Spleen (tissue), 11 donors: ENCODE results near the gene GPR156. TPM values are rescaled to one million over a fixed set of nuclear protein-coding genes. Genes with fewer than 3 reads are reported as not detected.

Source experiments
- DNase-seq: peaks from one replicate; pipeline ENCODE4 v3.0.0-alpha.2; 2020
- H3K27ac ChIP-seq, 8 donors: fragments of 200-600 bp; sonication (generic) in 7 of 8; 1 replicate in 4 of 8; 2 replicates in 4 of 8; pipeline versions ENCODE4 v1.5.0 to v1.8.0; 2016 to 2021; ENCODE audit warnings: inconsistent platforms in 4 of 8, mild to moderate bottlenecking in 4 of 8, moderate library complexity in 1 of 8
- H3K27me3 ChIP-seq, 7 donors: fragments of 200-600 bp; sonication (generic) in 6 of 7; replicated peaks in 1 of 7; 1 replicate in 4 of 7; 2 replicates in 3 of 7; pipeline versions ENCODE4 v1.5.0 to v1.8.0; 2016 to 2021; ENCODE audit warnings: inconsistent platforms in 3 of 7, mild to moderate bottlenecking in 1 of 7
- H3K36me3 ChIP-seq, 6 donors: fragments of 200-600 bp; sonication (generic) in 5 of 6; 1 replicate in 4 of 6; 2 replicates in 2 of 6; pipeline versions ENCODE4 v1.5.0 to v1.8.0; 2016 to 2021; ENCODE audit warnings: inconsistent platforms in 2 of 6
- H3K4me1 ChIP-seq, 6 donors: fragments of 200-600 bp; sonication (generic) in 5 of 6; 1 replicate in 3 of 6; 2 replicates in 3 of 6; pipeline versions ENCODE4 v1.5.0 to v1.8.0; 2016 to 2021; ENCODE audit warnings: inconsistent platforms in 3 of 6
- H3K4me3 ChIP-seq, 8 donors: fragments of 200-600 bp; sonication (generic) in 7 of 8; 1 replicate in 4 of 8; 2 replicates in 4 of 8; pipeline versions ENCODE4 v1.5.0 to v1.8.0; 2016 to 2021; ENCODE audit warnings: inconsistent platforms in 4 of 8, mild to moderate bottlenecking in 4 of 8, moderate library complexity in 2 of 8
- H3K9me3 ChIP-seq, 8 donors: fragments of 200-600 bp; sonication (generic) in 7 of 8; 1 replicate in 4 of 8; 2 replicates in 4 of 8; pipeline versions ENCODE4 v1.5.0 to v1.8.0; 2016 to 2021; ENCODE audit warnings: inconsistent platforms in 4 of 8
- CTCF ChIP-seq, 11 experiments: fragments of 200-600 bp in 7 of 11; fragments of 450-650 bp in 4 of 11; sonication (generic) in 4 of 11; IDR thresholded peaks in 8 of 11; conservative IDR thresholded peaks in 3 of 11; 1 replicate in 7 of 11; 2 replicates in 4 of 11; pipeline versions ENCODE4 v1.4.0 to v1.8.0; 2016 to 2021; ENCODE audit warnings: antibody characterized with exemption in 11 of 11, inconsistent platforms in 4 of 11, mild to moderate bottlenecking in 1 of 11
- POLR2A ChIP-seq, 3 donors: fragments of 450-650 bp; IDR thresholded peaks; one replicate each; pipeline ENCODE4 v1.5.1; 2017; ENCODE audit warnings: antibody characterized with exemption in 3 of 3, mild to moderate bottlenecking in 1 of 3
- POLR2AphosphoS5 ChIP-seq, 3 donors: sonication (generic); formaldehyde crosslinking; IDR thresholded peaks; one replicate each; pipeline ENCODE4 v1.5.1; 2017; ENCODE audit warnings: antibody characterized with exemption in 3 of 3
- WGBS, 5 donors: extraction: QIAGEN DNeasy Blood & Tissue Kit in 3 of 5; methylation state at CpG; one replicate each; pipeline versions ENCODE4 v1.1.5 to v1.1.7; 2013 to 2018; 5-methylcytosine and 5-hydroxymethylcytosine counted together
- intact Hi-C: fragments of 100-400 bp; cut with DNase I; formaldehyde crosslinking; loops from one replicate; pipeline ENCODE4 v1.15.0; 2023; ENCODE audit warnings: low total_unique reads
- polyA plus RNA-seq, 3 donors: library from polyadenylated mRNA; stranded (reverse); fragments of 200-250 nt; gene quantifications; one replicate each; pipeline ENCODE4 v1.2.1, GENCODE V29; 2013
- total RNA-seq, 7 donors: library from RNA; depleted of rRNA in 3 of 7; stranded (reverse); fragments of >200 nt in 3 of 7; fragmentation: NEBNext Ultra II Directional in 4 of 7; extraction: Animal tissue kit (Norgen Biotek cat#: 25700) in 4 of 7; gene quantifications; one replicate each; pipeline versions ENCODE4 v1.1.0 to v1.2.1, GENCODE V29; 2016 to 2021
- donor health status: healthy with polysubstance abuse.
- donor health status: DM: no; HTN: no; CAD: no; lungs with moderate emphysema.
- donor health status: DM: no; HTN: no; CAD: no.
- donor health status: Bipolar disorder and iron deficiency.
- donor health status: healthy.
- donor health status: DM: no; HTN: no; CAD: no.
- donor health status: DM: yes; HTN: yes; CAD: no.

GPR156 gene
- total and polyA plus RNA-seq, 10 donors: 0.03 to 0.41 (median 0.18) TPM; not detected in 4

- Histone ChIP-seq H3K36me3 (no peaks in the 10 kb centered on the region), H3K4me3 (no peak overlapping the region), H3K4me1 (peaks cover 0 to 12% (median 0%) of the 10 kb centered on the region in 6 donors), H3K27me3 (no peaks in the 10 kb centered on the region), H3K27ac (peak overlapping the region in 1 of 8 donors; percentile 11), H3K9me3 (no peaks in the 10 kb centered on the region)
- DNase-seq: no peak
- 47 to 80% (median 56%) methylated on average over 6 of the region's 6 CpGs for WGBS, 5 donors
- intact Hi-C loops: loop anchor here (10.0 kb wide), 1 partner anchor 72 kb away; no protein-coding TSS in a partner anchor
- TF ChIP-seq CTCF (IDR thresholded peaks at IDR 0.05 in 8 of 11, conservative IDR thresholded peaks at IDR 0.05 in 3 of 11) (no peak), POLR2A (IDR thresholded peaks at IDR 0.05) (no peak), POLR2AphosphoS5 (IDR thresholded peaks at IDR 0.05) (no peak)
Measured at GRCh38 chr3:120177151-120177550, 107.9 kb downstream of the GPR156 start.

- WGBS, 5 donors: 83 to 100% (median 85%) methylated on average over 1 to 3 of the region's 3 CpGs
- TF ChIP-seq CTCF (IDR thresholded peaks at IDR 0.05 in 8 of 11, conservative IDR thresholded peaks at IDR 0.05 in 3 of 11) (no peak), POLR2A (IDR thresholded peaks at IDR 0.05) (no peak), POLR2AphosphoS5 (IDR thresholded peaks at IDR 0.05) (no peak)
- H3K27me3 ChIP-seq: no peaks in the 10 kb centered on the region
- H3K27ac ChIP-seq: no peak overlapping the region
- H3K9me3 ChIP-seq: no peaks in the 10 kb centered on the region
- no peak for DNase-seq
- H3K36me3 ChIP-seq: no peaks in the 10 kb centered on the region
- no peak overlapping the region for H3K4me3 ChIP-seq
- peaks cover 0 to 12% (median 0%) of the 10 kb centered on the region in 6 donors for H3K4me1 ChIP-seq
- intact Hi-C loops: loop anchor here (10.0 kb wide), 1 partner anchor 70 kb away; no protein-coding TSS in a partner anchor
Measured at GRCh38 chr3:120174811-120175539, 110.0 kb downstream of the GPR156 start.

- no peak overlapping the region for H3K27ac ChIP-seq
- intact Hi-C loops: loop anchor here (10.0 kb wide), 1 partner anchor 68 kb away; no protein-coding TSS in a partner anchor
- H3K9me3 ChIP-seq: no peaks in the 10 kb centered on the region
- H3K27me3 ChIP-seq: no peaks in the 10 kb centered on the region
- WGBS, 5 donors: 92 to 99% (median 95%) methylated on average over 6 of the region's 6 CpGs
- no peak for DNase-seq
- H3K4me1 ChIP-seq: peaks cover 0 to 12% (median 0%) of the 10 kb centered on the region in 6 donors
- no peak for TF ChIP-seq POLR2AphosphoS5 (IDR thresholded peaks at IDR 0.05)
- no peak for TF ChIP-seq POLR2A (IDR thresholded peaks at IDR 0.05)
- no peak for TF ChIP-seq CTCF (IDR thresholded peaks at IDR 0.05 in 8 of 11, conservative IDR thresholded peaks at IDR 0.05 in 3 of 11)
- no peaks in the 10 kb centered on the region for H3K36me3 ChIP-seq
- H3K4me3 ChIP-seq: no peak overlapping the region
Measured at GRCh38 chr3:120173056-120173675, 111.9 kb downstream of the GPR156 start.

- DNase-seq: no peak
- H3K27ac ChIP-seq: no peak overlapping the region
- TF ChIP-seq POLR2AphosphoS5 (IDR thresholded peaks at IDR 0.05) (no peak), CTCF (IDR thresholded peaks at IDR 0.05 in 8 of 11, conservative IDR thresholded peaks at IDR 0.05 in 3 of 11) (no peak), POLR2A (IDR thresholded peaks at IDR 0.05) (no peak)
- H3K4me3 ChIP-seq: no peak overlapping the region
- intact Hi-C loops: loop anchor here (10.0 kb wide), 1 partner anchor 67 kb away; no protein-coding TSS in a partner anchor
- WGBS, 5 donors: 57 to 68% (median 64%) methylated on average over 6 of the region's 6 CpGs
- H3K4me1 ChIP-seq: peaks cover 0 to 2% (median 0%) of the 10 kb centered on the region in 6 donors
- H3K27me3 ChIP-seq: no peaks in the 10 kb centered on the region
- no peaks in the 10 kb centered on the region for H3K36me3 ChIP-seq
- H3K9me3 ChIP-seq: no peaks in the 10 kb centered on the region
Measured at GRCh38 chr3:120172070-120172469, 113.0 kb downstream of the GPR156 start.
